Right kidney (tissue), 9 donors: Measurements from ENCODE around the gene ATXN10.
"Not testable (repeated sequence)": the region's sequence is repeated elsewhere in the genome, so short reads cannot be mapped to it uniquely, and the experiment has no call there.

Source experiments
- DNase-seq: peaks from one replicate; pipeline ENCODE4 v3.0.0-alpha.2; 2016
- long read RNA-seq, 8 donors: transcript quantifications; one replicate each; lab custom pipeline, GENCODE V29; 2026

ATXN10 gene, protein sequence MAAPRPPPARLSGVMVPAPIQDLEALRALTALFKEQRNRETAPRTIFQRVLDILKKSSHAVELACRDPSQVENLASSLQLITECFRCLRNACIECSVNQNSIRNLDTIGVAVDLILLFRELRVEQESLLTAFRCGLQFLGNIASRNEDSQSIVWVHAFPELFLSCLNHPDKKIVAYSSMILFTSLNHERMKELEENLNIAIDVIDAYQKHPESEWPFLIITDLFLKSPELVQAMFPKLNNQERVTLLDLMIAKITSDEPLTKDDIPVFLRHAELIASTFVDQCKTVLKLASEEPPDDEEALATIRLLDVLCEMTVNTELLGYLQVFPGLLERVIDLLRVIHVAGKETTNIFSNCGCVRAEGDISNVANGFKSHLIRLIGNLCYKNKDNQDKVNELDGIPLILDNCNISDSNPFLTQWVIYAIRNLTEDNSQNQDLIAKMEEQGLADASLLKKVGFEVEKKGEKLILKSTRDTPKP
- long read RNA-seq, donor 1, transcript ATXN10-201 (12 exons, 3,329 nt), result major isoform, 52 of 84 reads
- long read RNA-seq, donor 1, partial matches to known transcripts, result 32 of 84 reads
- long read RNA-seq, donor 1, other reads (novel, unspliced or antisense), result 0 of 84 reads
- long read RNA-seq, donor 2, transcript ATXN10-201 (12 exons, 3,329 nt), result major isoform, 35 of 54 reads
- long read RNA-seq, donor 2, partial matches to known transcripts, result 19 of 54 reads
- long read RNA-seq, donor 2, other reads (novel, unspliced or antisense), result 0 of 54 reads
- long read RNA-seq, donor 3, transcript ATXN10-201 (12 exons, 3,329 nt), result major isoform, 35 of 46 reads
- long read RNA-seq, donor 3, partial matches to known transcripts, result 11 of 46 reads
- long read RNA-seq, donor 3, other reads (novel, unspliced or antisense), result 0 of 46 reads
- long read RNA-seq, donor 4, transcript ATXN10-201 (12 exons, 3,329 nt), result major isoform, 36 of 78 reads
- long read RNA-seq, donor 4, partial matches to known transcripts, result 42 of 78 reads
- long read RNA-seq, donor 4, other reads (novel, unspliced or antisense), result 0 of 78 reads
- long read RNA-seq, donor 5, transcript ATXN10-201 (12 exons, 3,329 nt), result major isoform, 51 of 75 reads
- long read RNA-seq, donor 5, partial matches to known transcripts, result 17 of 75 reads
- long read RNA-seq, donor 5, other reads (novel, unspliced or antisense), result 7 of 75 reads
- long read RNA-seq, donor 6, transcript ATXN10-201 (12 exons, 3,329 nt), result major isoform, 50 of 75 reads
- long read RNA-seq, donor 6, partial matches to known transcripts, result 24 of 75 reads
- long read RNA-seq, donor 6, other reads (novel, unspliced or antisense), result 0 of 75 reads
- long read RNA-seq, donor 7, transcript ATXN10-201 (12 exons, 3,329 nt), result major isoform, 56 of 102 reads
- long read RNA-seq, donor 7, partial matches to known transcripts, result 40 of 102 reads
- long read RNA-seq, donor 7, other reads (novel, unspliced or antisense), result 6 of 102 reads
- long read RNA-seq, donor 8, transcript ATXN10-201 (12 exons, 3,329 nt), result major isoform, 43 of 70 reads
- long read RNA-seq, donor 8, partial matches to known transcripts, result 27 of 70 reads
- long read RNA-seq, donor 8, other reads (novel, unspliced or antisense), result 0 of 70 reads

DNA sequence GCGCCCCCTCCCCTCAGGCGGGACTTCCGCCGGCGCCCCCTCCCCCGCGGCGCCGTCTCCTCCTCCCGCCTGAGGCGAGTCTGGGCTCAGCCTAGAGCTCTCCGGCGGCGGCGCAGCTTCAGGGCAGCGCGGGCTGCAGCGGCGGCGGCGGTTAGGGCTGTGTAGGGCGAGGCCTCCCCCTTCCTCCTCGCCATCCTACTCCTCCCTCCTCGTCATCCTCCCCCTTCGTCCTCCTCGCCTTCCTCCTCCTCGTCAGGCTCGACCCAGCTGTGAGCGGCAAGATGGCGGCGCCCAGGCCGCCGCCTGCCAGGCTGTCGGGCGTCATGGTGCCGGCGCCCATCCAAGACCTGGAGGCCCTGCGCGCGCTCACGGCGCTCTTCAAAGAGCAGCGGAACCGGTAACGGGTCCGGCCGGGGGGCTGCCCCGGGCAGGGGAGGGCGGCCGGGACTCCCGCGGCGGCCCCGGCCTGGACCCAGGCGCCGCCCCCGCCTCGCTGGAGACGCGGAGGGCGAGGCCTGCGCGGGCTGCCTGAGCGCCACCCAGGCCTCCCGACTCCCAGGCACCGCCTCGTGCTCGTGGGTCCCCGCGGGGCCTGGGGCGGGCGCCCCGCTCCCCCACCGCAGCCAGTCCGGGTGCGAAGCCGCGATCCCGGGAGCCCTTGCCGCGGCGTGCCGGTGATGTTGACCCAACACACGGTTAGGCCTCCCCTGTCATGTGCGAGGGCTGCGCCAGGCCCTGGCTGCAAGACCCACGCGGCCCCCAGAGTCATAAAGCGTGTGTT lies at the start of gene ATXN10:
Gene ATXN10, plus strand, starts transcription at position 52 of the 781 bp plus-strand sequence. Its CDS starts 230 bp downstream, at position 282.
- DNase-seq, result peak; percentile 99

DNA sequence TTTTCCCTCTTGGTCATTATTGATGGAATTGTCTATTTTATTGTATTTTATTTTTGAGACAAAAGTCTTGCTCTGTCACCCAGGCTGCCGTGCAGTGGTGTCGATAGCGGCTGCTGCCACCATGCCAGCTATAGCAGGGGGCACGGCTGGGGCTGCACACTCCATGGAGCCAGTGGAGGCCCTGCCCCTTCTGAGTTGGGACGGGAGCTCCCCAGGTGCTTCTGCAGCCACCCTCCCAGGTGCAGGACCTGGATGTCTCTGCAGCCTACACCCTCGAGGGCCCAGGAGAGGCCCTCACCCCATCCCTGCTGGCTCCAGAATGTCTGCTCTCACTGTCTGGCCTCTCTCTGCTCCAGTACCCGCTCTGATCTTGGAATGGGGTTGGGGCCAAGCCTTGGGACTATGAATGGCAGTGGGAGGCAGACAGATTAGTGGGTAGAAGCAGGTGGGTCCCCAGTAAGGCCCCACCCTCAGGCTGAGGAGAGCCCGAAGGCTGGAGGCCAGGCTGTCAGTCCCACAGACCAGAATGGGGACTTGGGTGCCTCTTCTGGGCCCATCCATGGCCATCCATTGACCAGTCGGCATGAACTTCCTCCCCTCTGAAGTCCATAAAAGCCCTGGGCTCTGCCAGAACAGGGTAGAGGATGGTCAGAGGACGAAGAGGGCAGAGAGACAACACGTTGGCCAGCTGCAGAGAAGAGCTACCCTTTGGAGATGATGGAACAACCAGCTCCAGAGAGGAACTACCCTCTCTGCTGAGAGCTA lies 49.6 kb upstream of the ATXN10 start:
- no peak for DNase-seq

DNA sequence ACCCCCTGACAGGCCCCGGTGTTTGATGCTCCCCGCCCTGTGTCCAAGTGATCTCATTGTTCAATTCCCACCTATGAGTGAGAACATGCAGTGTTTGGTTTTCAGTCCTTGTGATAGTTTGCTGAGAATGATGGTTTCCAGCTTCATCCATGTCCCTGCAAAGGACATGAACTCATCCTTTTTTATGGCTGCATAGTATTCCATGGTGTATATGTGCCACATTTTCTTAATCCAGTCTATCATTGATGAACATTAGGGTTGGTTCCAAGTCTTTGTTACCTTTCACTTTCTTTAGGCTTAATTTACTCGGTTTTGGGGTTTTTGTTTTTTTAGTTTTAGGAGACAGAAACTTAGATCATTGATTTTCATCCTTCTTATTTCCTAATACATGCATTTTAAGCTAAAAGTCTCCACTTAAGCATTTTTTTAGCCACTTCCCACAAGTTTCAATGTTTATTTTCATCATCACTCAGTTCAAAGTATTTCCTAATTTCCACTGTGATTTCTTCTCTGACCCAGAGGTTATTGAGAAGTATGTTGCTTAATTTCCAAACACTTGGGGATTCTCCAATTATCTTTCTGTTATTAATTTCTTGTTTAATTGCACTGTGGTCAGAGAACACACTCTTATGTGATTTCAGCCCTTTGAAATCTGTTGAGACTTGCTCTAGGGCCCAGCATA lies 48.0 kb upstream of the ATXN10 start:
- DNase-seq, result not testable (repeated sequence)

DNA sequence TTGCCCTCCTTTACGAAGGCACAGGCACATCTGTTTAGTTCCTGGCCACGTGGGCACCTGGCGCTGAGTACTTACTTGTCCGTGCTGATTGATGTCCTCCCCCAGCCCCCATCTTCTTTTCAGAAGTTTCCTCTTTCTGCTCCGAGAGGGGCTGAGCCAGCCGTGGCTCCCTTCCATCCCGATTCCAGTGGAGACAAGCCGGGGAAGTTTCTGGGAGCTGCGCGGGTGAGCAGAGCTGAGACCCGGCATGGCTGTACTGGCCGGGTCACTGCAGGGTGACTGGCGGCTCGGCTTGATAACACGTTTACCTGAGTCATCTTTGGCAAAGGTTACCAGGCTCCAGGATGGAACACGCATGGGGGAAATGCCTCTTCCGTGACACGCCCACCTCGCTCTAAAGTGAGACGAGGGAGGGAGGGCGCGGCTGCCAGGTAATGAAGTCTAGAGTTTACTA lies 45.4 kb upstream of the ATXN10 start:
- peak; percentile 42 for DNase-seq

DNA sequence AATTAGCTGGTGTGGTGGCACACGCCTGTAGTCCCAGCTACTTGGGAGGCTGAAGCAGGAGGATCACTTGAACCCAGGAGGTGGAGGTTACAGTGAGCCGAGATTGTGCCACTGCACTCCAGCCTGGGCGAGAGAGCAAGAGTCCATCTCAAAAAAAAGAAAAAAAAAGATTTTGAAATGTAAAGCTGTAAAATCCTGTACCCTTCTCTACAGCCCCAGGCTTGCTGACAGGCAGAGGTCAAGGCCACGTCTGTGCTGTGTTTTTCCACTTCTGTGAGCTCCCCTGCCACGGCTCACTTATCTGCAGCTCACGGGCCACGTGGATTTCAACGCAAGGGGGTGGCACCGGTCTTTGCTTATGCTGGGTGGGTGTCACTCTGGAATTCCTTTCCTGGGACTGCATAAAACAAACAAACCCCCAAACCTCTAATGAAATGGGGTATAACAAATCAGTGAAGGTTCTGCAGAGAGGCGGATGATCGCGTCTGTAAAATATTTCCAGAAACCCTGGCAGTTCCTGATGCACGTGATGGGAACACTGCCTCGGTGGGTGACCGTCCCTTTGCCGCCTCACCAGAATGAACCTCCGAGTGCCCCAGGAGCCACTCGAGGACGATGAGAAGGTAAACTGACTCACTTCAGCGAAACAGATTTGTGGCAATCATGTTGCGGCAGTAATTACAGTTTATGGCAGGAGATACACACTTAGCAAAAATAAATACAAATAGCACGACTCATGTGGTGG lies 44.0 kb upstream of the ATXN10 start:
- DNase-seq, result no peak

DNA sequence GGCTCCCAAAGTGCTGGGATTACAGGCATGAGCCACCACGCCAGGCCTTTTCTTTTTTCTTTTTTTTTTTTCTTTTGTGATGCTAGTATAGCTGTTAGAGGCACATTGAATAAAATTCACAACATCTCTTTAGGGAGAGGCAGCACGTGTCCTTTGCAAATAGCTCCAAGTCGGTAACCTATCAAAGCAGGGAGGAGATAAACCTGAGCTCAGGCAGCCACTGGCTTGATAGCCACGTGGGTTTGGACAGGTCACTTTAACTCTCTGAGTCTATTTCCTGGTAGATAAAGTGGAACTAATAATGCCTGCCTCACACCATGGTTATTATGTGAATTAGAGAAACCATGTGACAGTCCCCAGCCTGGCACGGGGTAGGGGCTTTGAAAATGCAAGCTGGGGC lies 43.1 kb upstream of the ATXN10 start:
- DNase-seq, result no peak

DNA sequence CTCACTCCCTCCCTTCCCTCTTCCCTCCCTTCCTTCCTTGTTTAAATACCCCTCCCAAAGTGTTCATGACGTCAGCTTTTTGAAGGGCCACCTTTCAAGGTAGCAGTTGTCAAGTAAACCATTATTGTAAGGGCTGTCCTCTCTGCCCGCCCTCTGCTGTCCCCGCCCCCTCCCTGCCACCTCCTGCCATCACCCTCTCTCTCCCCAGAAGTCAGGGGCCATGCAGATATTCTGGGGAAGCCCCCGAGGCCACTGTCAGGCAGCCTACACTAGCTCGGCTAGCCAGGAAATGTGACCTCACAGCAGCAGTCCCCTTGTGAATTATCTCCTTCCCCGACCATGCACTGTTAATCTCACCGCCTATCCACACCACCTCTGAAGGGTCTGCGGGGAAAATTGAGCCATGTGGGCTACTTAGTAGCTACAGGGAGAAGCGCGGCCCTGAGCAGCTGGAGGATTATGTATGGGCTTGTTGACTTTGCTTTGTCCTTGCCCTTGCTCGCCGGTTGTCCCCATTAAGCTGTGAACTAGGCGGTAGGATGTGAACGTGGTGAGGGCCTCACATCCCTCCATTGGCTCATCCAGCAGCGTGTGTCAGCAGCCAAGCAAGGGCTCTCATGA lies 42.1 kb upstream of the ATXN10 start:
- no peak for DNase-seq

DNA sequence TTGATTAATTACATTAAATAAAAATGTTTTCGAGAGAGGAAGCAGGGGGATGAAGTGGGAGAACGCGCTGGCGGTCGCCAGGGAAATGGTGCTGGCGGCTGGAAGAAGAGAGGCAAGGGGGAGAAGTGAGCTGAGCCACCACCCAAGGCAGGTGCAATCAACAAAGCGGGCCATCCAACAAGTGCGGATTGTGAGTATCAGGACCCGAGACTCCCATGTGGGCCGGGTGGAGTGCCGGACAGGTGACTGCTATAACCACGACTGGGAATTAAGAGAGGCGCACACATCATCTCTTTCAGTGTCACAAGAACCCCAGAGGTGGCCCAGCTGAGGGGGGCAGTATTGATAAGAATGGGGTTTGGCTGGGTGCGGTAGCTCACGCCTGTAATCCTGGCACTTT lies 41.2 kb upstream of the ATXN10 start:
- DNase-seq, result no peak

DNA sequence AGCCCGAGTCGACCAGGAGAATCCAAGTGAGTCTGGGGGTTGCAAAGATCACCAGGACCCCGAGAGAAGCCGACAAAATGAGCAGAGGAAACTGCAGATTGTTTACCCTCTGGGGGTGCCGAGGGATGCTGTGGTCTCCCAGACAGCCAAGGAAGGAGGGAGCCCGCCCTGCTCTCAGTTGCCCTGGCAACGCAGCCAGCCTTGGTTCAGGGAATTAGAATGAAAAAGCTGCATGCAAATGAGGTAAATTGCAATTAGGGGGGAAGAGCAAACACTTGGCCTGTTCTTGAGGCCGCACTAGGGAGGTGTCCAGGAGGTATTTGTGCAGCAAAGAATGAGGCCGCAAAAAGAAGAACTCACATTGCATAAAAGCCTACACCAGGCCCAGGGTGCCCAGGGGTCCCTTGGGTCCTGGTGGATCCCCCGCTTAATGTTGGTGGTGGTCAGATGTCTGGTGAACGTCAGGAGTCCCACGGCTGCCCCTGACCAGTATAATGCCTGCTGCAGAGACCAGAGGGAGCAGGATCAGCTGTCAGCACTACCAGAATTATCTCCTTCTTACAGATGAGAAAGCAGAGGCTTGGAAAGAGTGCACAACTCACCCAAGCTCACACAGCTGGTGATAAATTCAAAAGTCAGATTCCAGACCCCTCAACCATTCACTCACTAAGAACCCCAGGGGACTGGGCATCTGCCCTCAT lies 40.3 kb upstream of the ATXN10 start:
- no peak for DNase-seq

DNA sequence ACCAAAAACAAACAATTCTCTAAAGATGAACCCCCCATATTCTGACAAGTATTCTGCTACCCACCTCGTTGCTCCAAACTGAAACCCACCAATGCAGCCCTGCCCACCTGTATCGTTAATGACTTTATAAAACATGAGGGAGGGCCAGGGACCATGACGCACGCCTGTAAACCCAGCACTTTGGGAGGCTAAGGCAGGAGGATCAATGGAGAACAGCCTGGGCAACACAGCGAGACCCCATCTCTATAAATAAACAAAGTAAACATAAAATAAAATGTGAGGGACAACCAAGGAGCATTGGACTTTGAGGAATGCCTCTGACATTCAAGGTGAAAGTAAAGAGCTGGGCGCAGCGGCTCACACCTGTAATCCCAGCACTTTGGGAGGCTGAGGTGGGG lies 39.8 kb upstream of the ATXN10 start:
- no peak for DNase-seq

DNA sequence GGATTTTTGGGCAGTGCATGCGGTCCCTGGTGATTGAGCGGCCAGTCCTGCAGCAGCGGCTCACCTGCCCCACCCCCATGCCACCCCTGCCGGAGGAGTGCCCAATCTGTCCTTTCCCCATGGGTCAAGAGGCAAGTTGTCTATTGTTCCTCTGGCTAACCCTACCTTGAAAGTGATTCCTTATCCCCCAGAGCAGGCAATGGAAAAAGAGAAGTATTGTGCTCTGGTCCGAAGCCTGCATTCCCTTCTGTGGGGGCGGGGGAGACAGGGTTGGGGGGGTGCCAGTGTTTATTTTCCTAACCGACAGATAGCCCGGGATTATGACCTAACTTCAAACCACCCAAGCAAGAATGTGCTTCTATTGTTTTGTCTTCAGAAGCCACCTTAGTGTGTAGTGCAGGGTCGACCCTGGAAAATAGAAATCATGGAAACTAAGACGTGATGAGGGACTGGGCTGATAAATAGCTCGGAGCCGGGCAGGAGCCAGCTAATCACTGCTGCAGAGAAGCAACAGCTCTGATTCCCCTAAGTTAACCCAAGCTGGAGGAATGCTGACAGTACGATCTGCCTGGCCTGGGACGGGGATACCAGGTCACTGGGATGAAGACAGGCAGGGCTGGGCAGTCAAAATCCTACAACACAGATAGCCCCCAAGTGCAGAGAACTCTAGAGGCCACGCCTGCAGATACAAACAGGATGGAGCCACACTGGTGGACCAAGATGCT lies 38.7 kb upstream of the ATXN10 start:
- DNase-seq, result peak; percentile 48

DNA sequence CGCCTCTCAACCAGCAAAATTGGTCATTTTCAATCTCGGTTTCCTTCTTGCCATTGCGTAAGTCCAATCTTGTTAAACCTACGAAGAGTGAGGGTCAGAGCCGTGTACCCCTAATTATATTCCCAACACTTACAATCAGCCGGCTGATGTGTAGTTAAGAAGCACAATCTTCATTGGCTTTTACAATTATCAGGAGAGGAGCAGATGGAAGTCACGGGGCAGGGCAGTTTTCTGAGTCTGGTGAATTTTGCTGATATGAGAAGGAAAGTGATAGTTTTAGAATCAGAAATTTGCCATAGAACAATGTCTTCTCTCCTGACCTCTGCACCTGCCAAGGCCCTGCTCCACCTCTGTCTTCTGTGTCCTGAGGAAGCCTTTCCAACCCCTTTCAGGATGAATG lies 35.0 kb upstream of the ATXN10 start:
- DNase-seq, result no peak

DNA sequence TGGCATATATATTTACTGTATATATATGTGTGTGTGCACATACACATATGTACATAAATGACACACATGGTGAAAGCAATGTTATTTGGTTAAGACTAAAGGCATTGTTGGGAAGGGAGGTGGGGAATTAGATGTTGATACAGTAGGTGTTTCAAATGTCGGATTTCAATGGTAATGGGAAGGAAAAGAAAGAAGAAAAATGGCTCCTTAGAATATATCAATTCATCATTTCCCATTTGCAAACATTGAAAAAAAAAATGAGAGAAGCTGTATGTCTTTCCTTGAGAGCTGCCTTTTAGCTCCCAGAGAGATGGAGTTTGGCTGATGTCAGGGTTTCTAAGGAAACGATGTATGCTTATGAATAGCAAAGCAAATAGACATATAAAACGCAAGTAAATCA lies 33.4 kb upstream of the ATXN10 start:
- DNase-seq, result no peak

DNA sequence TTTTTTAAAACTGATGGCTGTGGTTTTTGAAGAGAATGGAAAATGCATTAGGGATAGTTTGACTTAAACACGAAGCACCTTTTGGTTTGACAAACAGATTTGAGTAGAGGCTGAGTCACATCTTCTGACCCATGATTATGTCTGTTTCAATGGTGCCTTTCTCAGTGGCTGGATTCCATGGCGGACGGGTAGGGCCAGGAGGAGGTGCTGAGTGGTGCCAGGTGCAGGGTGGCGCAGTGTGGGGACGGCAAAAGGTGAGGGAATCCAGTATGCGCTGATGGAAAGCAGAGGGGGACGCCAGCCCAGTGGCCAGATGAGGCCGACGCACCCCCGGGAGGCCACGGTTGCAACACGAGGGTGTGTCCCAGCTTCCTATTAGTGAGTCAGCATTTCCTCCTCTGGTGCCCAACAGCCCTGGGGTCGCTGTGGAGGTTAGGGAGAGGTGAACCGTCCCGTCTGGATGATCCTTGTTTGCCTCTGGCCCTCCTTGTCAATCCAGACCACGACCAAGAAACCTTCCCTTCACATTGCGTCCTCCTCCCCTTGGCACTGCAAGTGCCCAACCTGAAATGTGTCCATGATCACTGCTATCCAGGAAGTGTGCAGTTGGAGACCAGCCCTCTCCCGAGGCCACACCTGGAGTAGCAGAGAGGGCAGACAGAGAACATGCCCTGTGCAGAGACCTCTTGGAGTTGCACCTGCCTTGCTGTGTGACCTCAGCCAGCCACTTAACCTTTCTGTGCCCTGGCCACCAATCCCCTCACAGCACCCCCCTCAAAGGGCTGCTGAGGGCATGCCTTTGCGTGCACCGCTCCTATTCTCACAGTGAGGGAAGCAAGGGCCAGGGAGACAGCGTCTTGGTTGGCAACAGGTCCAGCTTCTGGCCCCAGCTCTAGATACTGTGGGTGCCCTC lies 32.5 kb upstream of the ATXN10 start:
- DNase-seq, result no peak

DNA sequence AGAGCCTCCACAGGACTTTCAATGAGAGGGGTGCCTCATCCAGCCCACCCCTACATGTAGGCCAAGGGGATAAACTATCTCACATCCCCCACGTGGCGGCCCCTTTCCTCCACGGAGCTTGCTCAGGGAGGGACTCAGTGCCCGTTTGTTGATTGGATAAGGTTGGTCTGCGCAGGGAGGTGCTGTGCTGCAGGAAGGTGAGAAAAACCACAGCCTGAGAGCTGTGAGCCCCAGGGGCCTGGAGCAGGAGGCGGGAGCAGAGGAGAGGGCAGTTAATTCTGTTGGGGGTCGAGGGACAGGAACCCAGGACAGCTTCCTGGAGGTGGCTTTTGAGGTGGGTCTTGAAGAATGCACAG lies 31.9 kb upstream of the ATXN10 start:
- DNase-seq, result no peak
